Kidney glomerular epithelial cell (primary cell): Measurements from ENCODE around the gene RHOBTB3.
A peak's percentile ranks its signal among the peaks of the same experiment; 100 is the strongest.

Source experiments
- DNase-seq: peaks from one replicate; lab custom pipeline; 2025; lab: John Stamatoyannopoulos, UW

RHOBTB3 gene

DNA sequence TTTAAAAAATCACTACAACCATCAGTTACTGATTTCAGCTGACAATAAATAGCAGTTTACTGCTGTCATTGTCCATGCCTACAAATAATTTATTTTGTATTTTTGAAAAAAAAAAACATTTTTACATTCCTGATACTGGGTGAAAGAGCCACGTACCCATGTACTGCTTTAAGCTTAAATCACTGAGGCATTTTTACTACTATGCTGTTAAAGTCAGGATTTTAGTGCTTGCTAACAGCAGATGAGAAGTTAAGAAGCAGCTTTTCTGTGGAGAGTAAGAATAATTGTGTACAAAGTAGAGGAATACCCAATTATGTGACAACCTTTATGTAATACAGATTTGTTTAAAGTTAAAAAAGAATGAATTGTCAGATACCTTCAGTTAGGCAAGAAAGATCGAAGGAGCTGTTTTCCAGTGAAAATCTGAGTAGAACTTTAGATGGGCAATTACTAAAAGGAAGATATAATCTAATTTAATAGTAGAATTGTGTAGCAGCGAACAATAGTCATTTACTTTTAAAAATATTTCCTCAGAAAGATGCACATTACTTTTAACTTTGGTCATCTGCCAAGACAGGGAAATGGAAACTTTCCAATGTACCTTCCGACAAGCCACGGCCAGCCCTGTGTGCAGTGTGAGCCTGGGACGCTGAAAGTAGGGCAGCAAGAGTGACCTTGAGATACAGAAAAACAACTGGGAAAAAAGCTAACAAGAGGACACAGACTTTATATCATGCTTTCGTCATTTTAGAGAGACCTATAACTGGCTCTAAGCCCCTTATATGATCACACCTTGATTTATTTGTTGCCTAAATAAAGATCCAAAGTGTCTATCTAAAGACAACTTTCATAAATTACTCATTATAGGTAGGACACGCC lies 39.9 kb downstream of the RHOBTB3 start:
- DNase-seq = no peak

GRCh38 chr5:95771892-95772291 lies 40.8 kb downstream of the RHOBTB3 start:
- no peak for DNase-seq

- no peak for DNase-seq
These were observed 42.4 kb downstream of the RHOBTB3 start for GRCh38 chr5:95773335-95774059.

- DNase-seq = no peak
These were observed 46.3 kb downstream of the RHOBTB3 start for GRCh38 chr5:95777441-95777840.

DNA sequence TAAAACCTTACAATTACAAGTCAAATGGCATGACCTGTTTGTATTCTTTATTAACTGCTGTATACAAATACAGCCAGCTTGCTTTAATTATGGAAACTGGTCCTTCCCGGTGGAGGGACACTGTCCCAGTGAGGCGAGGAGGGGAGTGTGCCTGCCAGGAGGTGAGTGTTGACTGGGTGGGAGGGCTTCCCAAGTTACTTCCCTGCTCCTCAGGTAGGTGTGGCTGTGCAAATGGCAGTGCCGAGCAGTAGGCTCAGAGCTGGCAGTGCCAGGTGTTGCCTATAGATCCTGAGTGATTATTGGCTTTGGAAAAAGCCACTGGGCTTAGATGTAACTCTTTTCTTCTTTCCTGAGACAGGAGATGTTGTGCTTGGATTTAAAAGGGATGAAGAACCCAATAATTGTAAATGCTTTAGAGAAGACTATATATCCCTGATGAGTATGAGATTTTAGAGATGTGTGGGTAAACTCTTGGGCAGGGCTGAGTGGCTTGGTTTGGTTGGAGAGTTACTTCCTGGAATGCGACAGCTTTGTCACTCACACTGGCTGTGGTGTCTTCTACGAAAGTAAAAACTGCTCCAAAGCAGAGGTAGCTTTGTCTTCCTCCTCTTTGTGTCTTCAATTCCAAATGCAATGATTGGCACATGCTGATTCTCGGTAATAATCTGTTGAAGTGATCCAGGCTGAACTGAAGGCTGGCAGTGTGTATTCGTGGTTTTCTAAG lies 47.7 kb downstream of the RHOBTB3 start:
- DNase-seq = no peak

GRCh38 chr5:95779611-95780010 lies 48.5 kb downstream of the RHOBTB3 start:
- DNase-seq = no peak

DNA sequence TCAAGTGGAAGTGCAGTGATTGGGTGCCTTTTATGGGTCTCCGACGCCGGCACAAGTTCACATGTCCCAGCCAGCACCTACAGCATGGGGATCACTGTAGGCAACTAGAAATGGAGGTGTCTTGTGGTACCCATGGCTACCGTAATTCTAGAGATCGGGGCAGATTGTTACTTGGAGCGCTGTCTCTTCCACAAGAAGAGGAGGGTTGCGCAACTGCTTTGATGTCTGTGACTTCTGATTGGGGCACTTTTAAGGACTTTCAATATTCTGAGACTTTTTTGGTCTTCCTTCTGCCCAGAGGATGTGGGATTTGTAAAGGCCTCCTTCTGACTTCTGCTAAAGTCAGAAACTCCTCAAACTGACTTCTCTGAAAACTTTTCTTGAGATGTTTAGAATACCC lies 49.5 kb downstream of the RHOBTB3 start:
- DNase-seq = no peak

- peak; percentile 46 for DNase-seq
These were observed 50.0 kb downstream of the RHOBTB3 start for GRCh38 chr5:95781101-95781583.

DNA sequence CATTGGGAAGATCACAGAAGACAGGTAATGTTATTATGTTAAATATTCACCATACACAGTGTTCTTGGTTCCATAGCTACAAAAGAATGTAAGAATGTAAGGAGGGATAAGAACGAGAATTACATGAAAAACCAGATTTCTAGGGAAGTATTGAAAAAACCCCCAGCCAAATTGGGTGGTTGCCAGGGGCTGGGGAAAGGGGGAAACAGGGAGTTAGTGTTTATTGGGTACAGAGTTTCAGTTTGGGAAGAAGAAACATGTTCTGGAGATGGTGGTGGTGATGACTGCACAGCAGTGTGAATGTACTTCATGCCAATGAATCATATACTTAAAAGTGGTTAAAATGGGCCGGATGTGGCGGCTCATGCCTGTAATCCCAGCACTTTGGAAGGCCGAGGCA lies 51.0 kb downstream of the RHOBTB3 start:
- no peak for DNase-seq

DNA sequence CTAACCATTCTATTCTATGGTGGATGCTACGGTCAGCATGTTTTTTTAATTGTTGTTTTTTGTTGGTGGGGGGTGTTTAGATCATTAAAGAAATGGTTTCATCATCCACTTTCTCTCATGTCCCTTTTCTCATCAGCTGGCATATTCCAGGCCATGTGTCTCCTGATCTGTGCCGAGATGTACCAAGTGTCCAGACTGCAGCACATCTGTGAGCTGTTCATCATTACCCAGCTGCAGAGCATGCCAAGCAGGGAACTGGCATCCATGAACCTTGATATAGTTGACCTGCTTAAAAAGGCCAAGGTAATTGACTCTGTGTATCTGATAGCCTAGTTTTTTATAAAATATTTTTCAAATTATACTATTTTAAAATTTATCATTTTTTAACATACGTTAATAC lies 52.5 kb downstream of the RHOBTB3 start:
- no peak for DNase-seq

DNA sequence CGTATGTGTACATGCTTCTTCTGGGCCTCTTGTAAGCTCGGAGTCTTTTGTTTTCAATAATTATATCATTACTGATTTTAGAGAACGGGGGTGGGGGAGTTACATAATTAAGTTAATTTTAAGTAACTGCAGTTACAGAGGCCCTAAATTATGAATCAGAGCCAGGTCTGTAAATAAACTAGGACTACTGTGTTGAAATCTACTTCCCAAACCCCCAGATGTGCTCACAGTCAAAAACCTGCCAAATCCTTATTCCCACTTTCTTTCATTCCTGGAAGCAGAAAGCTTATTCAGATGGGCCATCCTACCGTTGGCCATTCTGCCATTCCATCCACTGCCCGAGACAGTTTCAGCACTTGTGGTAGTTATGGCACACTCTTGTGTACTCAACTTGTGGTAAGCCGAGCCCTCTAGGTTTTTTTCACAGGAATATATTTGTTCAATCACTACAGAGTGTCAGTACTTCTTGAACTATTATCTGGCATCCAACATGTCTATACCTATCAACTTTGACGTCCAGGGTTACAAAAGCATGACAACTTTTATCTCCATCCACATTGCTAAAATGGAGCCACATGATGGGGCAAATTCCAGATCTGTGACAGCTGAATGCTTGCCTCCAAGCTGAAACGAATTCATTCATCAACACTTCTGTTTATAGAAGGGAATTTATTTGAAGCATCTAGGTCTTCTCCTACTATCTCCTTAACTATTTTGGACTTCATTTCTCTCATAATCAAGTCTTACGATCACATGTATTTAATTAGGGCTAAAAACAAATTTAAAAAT lies 53.6 kb downstream of the RHOBTB3 start:
- no peak for DNase-seq

DNA sequence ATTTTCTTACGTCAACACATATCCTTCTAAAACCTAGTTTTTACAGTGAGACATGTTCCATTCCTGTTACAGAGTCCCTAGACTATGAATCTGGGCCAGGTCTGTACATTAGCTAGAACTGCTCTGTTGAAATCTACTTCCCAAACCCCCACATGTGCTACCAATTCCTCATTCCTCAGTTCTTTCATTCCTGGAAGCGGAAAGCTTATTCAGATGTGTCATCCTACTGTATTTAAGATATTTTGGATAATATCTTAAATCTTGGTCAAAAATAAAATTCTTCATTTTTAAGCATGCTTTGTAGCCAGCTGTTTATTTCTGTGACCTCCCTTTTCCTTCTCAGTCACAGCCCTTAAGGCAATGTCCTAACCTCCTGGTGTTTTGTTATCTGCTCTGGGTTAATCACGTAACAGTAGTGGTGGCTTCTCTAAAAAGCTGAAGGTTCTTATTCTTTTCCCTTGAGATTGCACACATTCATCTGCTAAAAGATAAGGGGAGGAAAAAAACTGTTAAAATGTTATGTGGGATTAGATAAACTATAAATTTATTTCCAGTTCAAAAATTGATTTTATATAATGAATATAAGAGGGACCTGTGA lies 55.8 kb downstream of the RHOBTB3 start:
- DNase-seq = no peak

DNA sequence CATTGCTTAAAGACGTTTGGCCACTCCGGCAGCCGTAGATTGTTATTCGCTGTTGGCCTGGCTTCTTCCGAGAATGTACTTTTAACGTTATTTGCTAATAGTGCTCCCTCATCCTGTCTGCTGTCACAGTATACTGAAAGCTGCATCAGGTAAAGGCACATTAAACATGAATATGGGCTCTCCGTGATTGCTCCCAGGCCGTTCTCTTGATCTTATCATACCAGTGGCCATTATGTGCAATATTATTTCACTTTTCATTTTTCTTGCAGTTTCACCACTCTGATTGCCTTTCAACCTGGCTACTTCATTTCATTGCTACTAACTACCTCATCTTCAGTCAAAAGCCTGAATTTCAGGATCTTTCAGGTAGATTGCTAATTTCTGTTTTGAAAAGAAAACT lies 57.4 kb downstream of the RHOBTB3 start:
- no peak for DNase-seq

GRCh38 chr5:95791751-95792150 lies 60.6 kb downstream of the RHOBTB3 start:
- no peak for DNase-seq

- no peak for DNase-seq
These were observed 63.0 kb downstream of the RHOBTB3 start for GRCh38 chr5:95794070-95794516.

- no peak for DNase-seq
These were observed 66.2 kb downstream of the RHOBTB3 start for GRCh38 chr5:95797301-95797700.

DNA sequence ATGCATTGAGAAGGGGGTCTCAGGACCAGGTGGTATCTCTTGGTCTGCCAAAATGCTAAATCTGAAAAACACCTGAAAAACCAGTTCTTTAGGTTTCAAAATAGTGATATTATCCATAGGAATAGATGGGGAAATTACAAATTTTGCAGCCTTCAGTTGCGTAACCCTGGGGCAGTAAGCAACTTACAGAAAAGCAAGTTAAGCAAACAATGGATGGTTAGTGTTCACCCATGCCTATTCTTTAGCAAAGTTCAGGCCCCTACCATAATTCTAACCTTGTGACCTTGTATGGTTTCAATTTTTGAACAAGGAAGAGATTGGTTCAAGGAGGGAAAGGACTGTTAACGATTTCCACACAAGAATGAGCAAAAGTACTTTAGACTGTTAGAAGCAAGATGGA lies 66.9 kb downstream of the RHOBTB3 start:
- no peak for DNase-seq

DNA sequence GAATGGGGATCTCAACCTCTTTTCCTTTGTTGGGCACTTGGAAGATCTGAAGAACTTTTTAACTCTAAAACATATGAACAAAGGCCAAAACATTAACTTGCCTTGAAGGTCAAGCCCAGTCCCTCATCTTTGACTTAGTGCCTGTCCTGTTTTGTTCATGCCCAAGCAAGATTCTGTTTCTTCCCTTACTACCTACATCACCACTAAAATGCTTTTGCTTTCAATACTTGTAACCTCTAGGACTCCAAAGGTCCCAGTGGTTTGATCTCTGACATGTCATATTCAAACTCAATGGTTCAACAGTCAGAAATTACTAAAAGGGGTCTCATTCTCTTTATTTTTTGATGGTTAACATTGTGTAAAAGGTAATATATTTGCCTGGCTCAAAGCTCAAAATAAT lies 67.4 kb downstream of the RHOBTB3 start:
- DNase-seq = no peak

DNA sequence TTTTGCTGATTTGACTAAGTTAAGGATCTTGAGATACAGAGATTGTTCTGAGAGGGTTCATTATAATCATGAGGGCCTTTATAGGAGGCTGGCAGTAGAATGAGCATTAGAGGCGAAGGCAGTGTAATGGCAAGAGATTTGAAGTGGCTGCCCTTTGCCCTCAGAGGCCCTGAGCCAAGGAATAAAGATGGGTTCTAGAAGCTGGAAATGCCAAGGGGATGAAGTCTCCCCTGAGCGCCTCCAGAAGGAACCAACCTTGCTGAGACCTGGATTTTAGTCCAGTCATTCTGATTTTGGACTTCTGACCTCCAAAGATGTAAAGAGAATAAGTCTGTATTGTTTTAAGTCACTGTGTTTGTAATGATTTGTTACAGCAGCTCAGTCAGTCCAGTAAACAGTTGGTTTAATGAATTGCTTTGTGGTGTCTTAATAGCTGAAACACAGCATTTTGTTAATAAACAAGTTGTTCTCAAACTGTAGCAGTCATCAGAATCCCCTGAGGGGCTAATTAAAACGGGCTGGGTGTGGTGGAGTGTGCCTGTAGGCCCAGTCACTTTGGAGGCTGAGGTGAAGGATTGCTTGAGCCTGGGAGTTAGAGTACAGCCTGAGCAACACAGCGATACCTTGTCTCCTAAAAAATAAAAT lies 68.2 kb downstream of the RHOBTB3 start:
- DNase-seq = no peak

DNA sequence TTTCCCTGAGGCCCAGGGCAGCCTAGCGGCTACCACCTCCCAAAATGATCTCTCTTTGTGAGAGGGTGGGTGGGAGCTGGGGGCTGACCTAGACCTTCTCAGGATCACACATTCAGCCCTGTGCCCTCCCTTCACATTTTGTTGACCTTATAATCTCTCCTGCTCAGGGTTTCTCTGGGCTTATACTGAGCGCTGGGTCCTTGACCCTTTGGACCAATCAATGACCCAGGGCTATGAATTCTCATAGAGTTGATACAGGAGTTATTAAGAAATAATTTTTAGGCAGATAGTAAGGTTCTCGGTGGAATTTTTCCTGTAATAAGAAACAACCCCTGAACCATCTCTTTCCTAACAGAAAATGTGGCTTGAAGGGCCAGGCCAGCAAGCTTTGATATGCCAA lies 69.4 kb downstream of the RHOBTB3 start:
- DNase-seq = no peak

DNA sequence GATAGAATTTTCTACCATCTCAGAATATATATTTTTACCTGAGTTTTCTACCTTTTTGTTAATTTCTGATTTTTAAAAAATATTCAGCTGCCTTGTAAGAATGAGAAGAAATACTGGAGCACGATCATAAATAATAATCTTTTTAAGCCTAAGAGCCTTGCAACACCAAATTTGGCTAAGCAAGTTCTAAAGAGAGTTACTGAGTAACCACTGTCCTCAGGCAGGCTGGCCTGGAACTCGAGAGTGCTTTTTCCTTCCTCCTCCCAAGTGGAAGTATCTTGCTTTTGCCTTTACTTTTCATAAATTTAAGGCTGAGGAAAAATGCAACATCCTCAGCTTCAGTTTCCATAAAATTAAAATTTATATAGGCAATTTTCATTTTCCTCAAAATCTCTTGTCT lies 70.4 kb downstream of the RHOBTB3 start:
- no peak for DNase-seq
